AG08396 (cell line): Measurements from ENCODE around the gene NLGN3.

ENCODE experiments used
- DNase-seq: peaks from one replicate; pipeline ENCODE4 v3.0.0; 2012; ENCODE audit warnings: low spot score, mixed read lengths

Gene NLGN3

GRCh38 chrX:71118032-71118984 lies 26.3 kb upstream of the NLGN3 start, which contains the start of gene MED12:
Gene MED12 (plus strand): TSS chrX:71118596. CDS start chrX:71118755, 159 bp downstream.
- DNase-seq, result peak; percentile 82

GRCh38 chrX:71118985-71119535 lies 25.6 kb upstream of the NLGN3 start:
- no peak for DNase-seq

- no peak for DNase-seq
These were observed 16.3 kb upstream of the NLGN3 start for GRCh38 chrX:71128166-71128833.

GRCh38 chrX:71128915-71129765 lies 15.5 kb upstream of the NLGN3 start:
- peak; percentile 66 for DNase-seq

GRCh38 chrX:71131510-71131909 lies 13.1 kb upstream of the NLGN3 start:
- DNase-seq, result no peak

GRCh38 chrX:71140440-71140839 lies 4.2 kb upstream of the NLGN3 start:
- no peak for DNase-seq

- peak; percentile 44 for DNase-seq
These were observed 1.1 kb upstream of the NLGN3 start for GRCh38 chrX:71143508-71143907.

- no peak for DNase-seq
These were observed 3.0 kb downstream of the NLGN3 start for GRCh38 chrX:71147496-71148277.

- DNase-seq, result no peak
These were observed 3.6 kb downstream of the NLGN3 start for GRCh38 chrX:71148278-71148663.

- DNase-seq, result no peak
These were observed 6.7 kb downstream of the NLGN3 start for GRCh38 chrX:71151366-71151765.

- no peak for DNase-seq
These were observed 9.6 kb downstream of the NLGN3 start for GRCh38 chrX:71154196-71154595.

GRCh38 chrX:71154641-71155040 lies 10.0 kb downstream of the NLGN3 start:
- no peak for DNase-seq

- DNase-seq, result no peak
These were observed 14.0 kb downstream of the NLGN3 start for GRCh38 chrX:71158603-71159002.

GRCh38 chrX:71159335-71159734 lies 14.7 kb downstream of the NLGN3 start:
- no peak for DNase-seq

- DNase-seq, result no peak
These were observed 15.8 kb downstream of the NLGN3 start for GRCh38 chrX:71160475-71160874.

- no peak for DNase-seq
These were observed 18.3 kb downstream of the NLGN3 start for GRCh38 chrX:71162981-71163380.

GRCh38 chrX:71164071-71164470 lies 19.4 kb downstream of the NLGN3 start:
- no peak for DNase-seq

- DNase-seq, result no peak
These were observed 21.8 kb downstream of the NLGN3 start for GRCh38 chrX:71166461-71166860.

GRCh38 chrX:71167031-71167781 lies 22.6 kb downstream of the NLGN3 start:
- DNase-seq, result no peak

GRCh38 chrX:71168134-71168533 lies 23.5 kb downstream of the NLGN3 start:
- no peak for DNase-seq
